ENCODE measurements around the gene NOTUM.
A peak's percentile ranks its signal among the peaks of the same experiment; 100 is the strongest.

The NOTUM gene

GRCh38 chr17:81977211-81977808 lies 16.3 kb upstream of the NOTUM start, which contains the start of gene ASPSCR1:
Gene ASPSCR1 (plus strand): TSS chr17:81977629. CDS start chr17:81977647, 18 bp downstream.
- DNase-seq, result peak; percentile 88 to 92

DNA sequence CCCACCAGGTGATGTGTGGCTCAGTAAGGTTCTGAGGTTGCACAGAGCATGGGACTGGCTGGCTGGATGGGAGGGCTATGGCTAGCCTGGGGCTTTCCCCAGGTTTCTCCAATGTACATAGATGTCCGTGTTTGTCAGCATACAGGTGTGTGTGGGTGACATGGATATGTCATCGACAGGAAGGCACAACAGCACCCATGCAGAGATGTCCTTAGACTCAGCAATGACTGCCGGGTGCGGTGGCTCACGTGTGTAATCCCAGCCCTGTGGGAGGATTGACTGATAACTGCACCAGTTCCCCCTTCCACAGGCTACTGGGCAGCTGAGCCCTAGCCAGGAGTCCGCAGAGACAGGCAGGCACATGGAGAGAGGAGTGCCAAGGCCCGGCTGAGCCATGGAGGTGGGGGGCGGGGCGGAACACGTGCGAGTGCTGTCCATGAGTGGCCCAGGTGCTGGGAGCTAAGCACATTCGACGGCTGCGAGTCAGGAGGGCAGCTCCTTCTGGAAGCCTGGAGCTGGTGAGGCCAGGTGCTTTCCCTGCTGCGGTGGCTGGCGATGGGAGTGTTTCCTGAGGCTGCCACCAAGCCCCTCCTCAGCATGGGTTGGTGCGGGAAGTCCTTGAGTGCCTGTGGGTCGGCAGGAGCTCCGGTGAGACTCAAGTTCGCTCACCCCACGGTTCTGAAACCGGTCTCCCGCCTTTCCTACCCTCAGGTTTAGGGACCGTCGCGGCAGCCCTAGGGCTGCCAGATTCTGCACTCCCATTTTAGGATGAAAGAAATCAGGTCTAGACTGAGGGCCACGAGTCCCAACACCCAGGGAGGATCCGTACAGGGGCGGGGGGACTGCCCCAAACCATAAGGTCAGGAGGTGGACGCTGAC lies 15.6 kb upstream of the NOTUM start:
- peak in 1 of 2 donors; percentile 28 for DNase-seq

DNA sequence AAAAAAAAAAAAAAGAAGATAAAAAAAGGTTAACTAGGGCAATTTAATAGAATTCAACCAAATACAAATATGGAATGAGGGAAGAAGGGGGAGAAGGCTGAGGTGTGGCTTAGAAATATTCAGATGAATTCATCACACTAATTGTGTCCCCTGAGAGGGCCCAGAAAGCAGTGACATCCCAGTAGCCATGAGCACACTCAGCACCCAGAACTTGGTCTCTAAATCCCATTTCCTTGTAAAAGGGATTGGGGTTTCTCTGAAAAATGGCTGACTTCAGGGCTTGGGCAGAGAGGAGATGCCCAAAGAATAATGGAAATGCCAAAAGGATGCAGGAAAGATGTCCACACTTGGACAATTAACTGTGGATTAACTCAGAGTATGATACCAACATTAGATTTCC lies 12.4 kb upstream of the NOTUM start:
- no peak for DNase-seq

- no peak for DNase-seq
Observed at GRCh38 chr17:81968850-81969812, 8.1 kb upstream of the NOTUM start.

GRCh38 chr17:81968396-81968745 lies 7.4 kb upstream of the NOTUM start:
- DNase-seq, result no peak

- DNase-seq, result peak; percentile 80 to 90
Observed at GRCh38 chr17:81967533-81968395, 6.8 kb upstream of the NOTUM start.

DNA sequence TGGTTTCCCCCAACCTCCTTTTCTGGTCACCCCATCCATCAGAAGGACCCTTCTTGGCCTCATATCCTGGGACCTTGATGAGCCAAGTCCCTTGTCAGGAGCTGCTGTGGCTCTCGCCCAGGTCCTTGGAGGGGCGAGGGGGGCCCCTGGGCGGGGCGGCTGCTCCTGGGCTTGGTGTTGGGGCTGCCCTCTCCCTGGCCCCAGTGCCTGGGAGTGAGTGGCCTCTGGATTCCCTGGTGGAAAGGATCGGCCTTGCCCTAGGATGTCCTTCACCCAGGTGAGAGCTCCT lies 6.2 kb upstream of the NOTUM start:
- no peak for DNase-seq

GRCh38 chr17:81966343-81967243 lies 5.6 kb upstream of the NOTUM start:
- no peak for DNase-seq

DNA sequence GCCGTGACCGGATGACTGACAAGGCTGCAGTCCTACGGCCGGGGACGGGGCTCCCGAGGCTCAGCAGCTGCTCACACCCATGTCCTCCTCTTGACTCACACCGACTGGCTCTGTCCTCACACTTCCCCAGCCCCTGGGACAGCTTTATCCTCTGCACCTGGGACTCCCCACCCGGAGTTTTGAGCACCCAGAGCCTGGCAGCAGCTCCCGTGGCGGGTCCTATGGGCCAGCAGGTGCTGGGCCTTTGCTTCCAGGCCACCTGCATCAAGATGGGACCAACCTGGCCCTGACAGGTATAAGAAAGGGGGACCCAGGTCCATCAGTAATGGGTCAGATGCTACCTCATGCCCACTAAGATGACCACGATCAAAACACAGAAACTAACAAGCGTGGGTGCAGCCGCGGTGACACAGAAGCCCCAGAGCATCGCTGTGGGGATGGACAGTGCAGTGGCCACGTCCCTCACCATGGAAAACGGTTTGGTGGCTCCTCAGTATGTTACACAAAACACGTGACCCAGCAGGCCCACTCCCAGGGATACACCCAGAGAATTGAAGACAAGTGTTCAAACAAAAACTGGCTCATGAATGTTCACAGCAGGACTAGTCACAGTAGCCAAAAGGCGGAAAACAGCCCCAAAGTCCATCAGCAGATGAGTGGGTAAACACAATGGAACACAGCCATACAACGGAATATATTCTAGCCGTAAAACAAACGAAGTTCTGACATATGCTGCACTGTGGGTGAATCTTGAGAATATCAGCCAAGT lies 3.3 kb upstream of the NOTUM start:
- no peak for DNase-seq

- DNase-seq, result no peak
Observed at GRCh38 chr17:81962499-81963441, 1.8 kb upstream of the NOTUM start.

DNA sequence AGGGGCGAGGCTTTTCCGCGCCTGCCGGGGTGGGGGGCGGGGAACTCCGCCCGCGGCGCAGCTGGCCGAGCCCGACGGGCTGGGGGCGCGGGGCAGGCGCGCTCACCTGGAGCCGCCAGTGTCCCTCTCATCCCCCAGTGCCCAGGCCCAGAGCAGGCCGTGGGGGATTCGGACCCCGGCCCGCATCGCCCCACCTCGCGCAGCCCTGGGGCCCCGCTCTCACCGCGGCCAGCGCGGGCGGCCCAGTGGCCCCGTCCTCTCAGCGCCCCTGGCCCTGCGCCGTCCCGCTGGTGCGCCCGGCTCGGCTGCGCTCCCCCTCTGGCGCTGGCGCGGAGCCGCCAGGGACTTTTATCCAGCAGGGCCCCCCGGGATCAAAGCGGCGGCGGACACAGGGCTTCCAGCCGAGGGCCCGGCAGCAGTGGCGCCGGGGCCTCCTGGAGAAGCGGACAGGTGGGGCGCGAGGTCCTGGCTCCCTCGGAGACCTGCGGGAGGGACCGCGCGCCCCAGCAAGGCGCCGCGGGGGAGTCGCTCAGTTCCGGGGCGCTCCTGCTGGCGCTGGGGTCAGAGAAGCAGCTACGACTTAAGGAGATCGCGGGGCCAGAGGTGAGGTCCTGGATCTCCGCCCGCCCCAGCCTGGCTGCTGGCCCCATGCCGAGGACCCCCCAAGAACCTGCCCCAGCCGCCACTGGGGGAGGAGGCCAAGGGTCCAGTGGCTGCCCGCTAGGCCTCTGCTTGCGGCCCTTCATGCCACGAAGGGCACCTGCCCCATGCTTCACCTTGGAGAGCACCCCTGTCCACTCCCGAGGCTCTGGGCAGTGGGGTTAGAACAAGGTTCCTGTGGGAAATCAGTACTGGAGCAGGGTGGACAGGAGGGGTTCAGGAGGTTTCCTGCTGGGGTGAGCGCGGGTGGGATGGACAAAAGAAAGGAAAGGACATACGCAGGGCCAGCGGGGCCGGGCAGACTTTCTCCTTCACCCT lies 823 bp upstream of the NOTUM start:
- DNase-seq, result no peak

GRCh38 chr17:81960130-81960958 lies 643 bp downstream of the NOTUM start:
- no peak for DNase-seq

DNA sequence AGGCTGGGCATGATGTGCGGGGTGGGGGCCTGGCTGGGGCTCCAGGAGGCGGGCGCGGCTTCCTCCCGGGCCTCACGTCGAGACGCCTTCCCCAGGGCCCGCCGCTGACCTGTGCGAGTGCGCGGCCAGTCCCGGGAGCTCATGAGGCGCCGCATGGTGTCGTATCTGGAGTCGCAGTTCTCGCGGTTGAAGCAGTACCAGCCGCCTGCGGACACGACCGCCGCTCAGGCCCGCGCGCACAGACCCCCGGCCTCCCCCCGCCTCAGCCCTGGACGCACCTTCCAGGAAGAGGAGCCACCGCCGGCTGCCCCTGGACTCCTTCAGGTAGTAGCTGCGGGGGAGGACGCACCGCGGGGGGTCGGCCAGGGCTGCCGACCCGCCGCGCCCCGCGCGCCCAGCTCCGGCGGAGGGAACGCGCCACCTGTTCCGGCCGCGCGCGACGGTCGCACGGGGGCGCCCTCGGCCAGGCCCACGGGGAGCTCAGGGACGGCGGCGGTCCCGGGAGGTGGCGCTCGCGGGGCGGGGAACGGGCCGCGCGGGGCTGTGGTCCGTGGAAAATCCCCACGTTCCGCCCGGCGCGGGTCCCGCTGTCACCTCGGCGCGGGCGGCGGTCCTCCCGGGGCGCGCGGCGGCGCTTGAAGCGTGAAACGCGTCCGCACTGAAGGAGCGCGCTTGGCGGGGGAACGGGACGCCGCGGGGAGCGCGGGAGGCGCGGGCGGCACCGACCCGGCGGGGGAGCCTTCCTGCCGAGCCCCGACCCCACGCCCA lies 1.4 kb downstream of the NOTUM start:
- peak; percentile 78 to 89 for DNase-seq

- no peak for DNase-seq
Observed at GRCh38 chr17:81958633-81959342, 2.2 kb downstream of the NOTUM start.

DNA sequence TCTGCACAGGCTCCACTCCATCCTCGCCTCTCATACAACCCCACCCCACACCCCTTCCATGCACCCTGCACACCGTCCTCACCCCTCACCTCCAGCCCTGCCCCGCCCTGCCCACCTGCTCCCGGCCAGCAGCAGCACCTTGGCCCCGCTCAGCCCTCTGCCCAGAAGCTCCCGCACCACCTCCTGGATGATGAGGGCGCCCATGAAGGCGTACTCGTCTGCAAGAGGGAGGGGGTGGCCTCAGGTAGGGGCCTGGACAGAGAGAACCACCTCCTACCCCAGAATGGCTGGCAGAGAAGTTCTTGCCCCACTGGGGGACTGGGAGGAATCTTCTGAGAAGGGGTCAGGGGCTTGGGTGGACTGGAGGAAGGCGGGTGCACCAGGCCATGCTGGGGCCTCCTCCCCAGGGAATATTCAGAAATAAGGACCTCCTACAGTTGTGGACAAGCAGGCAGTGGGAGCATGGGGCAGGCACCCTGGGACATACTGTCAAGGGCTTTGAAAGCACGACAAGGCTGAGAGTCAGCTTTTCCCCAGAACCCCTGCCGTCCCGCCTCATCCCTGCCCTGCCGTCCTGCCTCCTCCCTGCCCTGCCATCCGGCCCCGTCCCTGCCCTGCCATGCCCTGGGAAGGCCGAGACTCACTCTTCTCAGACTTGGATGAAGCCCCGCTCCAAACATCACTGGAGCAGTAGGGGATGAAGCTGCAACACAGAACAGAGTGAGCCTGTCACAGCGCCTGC lies 3.1 kb downstream of the NOTUM start:
- no peak for DNase-seq
